MM.1S (cell line): ENCODE results near the gene BANP.

Experiments
- EZH2 ChIP-seq: fragments of 300-600 bp; sonication (generic); optimal IDR thresholded peaks from 2 replicates; pipeline ENCODE3; 2017; ENCODE audit warnings: low read depth, mild to moderate bottlenecking, antibody characterized with exemption, low read length, mixed read lengths
- EZH2phosphoT487 ChIP-seq: fragments of 300-600 bp; sonication (generic); IDR thresholded peaks from 2 replicates; pipeline ENCODE4 v1.6.1; 2018; ENCODE audit warnings: antibody characterized with exemption, low read length
- TF ChIP-seq, protein P1 (sequence below): fragments of 300-600 bp; sonication (generic); IDR thresholded peaks from 2 replicates; pipeline ENCODE4 v1.5.1; 2016; ENCODE audit warnings: antibody characterized with exemption, low read length, mixed read lengths

DNA sequence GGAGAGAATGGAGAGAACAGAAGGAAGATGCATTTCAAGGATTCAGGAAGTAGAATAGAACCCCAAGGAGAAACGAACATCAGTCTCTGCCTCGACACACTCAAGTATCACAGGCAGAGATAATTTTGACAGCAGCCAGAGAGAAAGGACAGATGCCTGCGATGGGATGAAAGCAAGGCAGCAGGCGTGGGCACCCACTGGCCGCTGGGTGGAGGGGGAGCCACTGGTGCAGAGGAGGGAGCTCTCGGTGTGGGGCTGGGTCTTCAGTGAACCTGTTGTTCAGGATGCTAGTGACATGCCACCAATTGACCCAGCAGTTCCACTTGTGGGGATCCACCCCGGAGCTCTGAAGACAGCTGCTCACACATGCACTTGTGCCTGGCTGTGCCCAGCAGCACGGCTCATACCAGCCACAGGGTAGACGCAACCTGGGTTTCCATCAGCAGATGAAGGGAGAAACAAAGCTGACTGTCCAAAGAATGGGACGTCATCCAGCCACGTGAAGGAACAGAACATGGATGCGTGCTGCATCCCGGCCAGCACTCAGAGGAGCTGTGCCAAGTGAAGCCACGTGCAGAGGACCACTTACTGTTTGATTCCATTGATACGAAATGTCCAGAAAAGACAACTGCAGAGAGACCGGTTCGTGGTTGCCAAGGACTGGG lies 127.0 kb downstream of the BANP start:
- TF ChIP-seq, protein P1, sequence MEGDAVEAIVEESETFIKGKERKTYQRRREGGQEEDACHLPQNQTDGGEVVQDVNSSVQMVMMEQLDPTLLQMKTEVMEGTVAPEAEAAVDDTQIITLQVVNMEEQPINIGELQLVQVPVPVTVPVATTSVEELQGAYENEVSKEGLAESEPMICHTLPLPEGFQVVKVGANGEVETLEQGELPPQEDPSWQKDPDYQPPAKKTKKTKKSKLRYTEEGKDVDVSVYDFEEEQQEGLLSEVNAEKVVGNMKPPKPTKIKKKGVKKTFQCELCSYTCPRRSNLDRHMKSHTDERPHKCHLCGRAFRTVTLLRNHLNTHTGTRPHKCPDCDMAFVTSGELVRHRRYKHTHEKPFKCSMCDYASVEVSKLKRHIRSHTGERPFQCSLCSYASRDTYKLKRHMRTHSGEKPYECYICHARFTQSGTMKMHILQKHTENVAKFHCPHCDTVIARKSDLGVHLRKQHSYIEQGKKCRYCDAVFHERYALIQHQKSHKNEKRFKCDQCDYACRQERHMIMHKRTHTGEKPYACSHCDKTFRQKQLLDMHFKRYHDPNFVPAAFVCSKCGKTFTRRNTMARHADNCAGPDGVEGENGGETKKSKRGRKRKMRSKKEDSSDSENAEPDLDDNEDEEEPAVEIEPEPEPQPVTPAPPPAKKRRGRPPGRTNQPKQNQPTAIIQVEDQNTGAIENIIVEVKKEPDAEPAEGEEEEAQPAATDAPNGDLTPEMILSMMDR: no peak
- TF ChIP-seq EZH2phosphoT487 (no peak), EZH2 (no peak)
